LNCAP (cell line): Measurements from ENCODE around the gene STARD9.

Experiments
- CTCF ChIP-seq: fragments of 450-650 bp; IDR thresholded peaks from 2 replicates; pipeline ENCODE4 v1.5.1; 2017; ENCODE audit warnings: mild to moderate bottlenecking

The STARD9 gene

GRCh38 chr15:42721916-42722315 lies 146.5 kb downstream of the STARD9 start:
- no peak for TF ChIP-seq CTCF

- TF ChIP-seq CTCF, result peak; percentile 51
Observed at GRCh38 chr15:42723068-42723467, 147.7 kb downstream of the STARD9 start.

- TF ChIP-seq CTCF, result no peak
Observed at GRCh38 chr15:42724276-42724675, 148.9 kb downstream of the STARD9 start.

GRCh38 chr15:42725331-42725903 lies 150.0 kb downstream of the STARD9 start:
- no peak for TF ChIP-seq CTCF

- no peak for TF ChIP-seq CTCF
Observed at GRCh38 chr15:42726114-42726513, 150.7 kb downstream of the STARD9 start.

GRCh38 chr15:42727750-42728381 lies 152.5 kb downstream of the STARD9 start:
- no peak for TF ChIP-seq CTCF

- no peak for TF ChIP-seq CTCF
Observed at GRCh38 chr15:42728560-42728959, 153.2 kb downstream of the STARD9 start.

- no peak for TF ChIP-seq CTCF
Observed at GRCh38 chr15:42728972-42729371, 153.6 kb downstream of the STARD9 start.
